K562 (cell line): ENCODE results near the gene THOC7. TPM values are rescaled to one million over a fixed set of nuclear protein-coding genes. Genes with fewer than 3 reads are reported as not detected.

Source experiments
- ATF3 ChIP-seq, 2 experiments: fragments of 450-650 bp in 1 of 2; sonication (generic) in 1 of 2; formaldehyde crosslinking in 1 of 2; IDR thresholded peaks in 1 of 2; conservative IDR thresholded peaks in 1 of 2; 2 replicates each; pipeline versions ENCODE4 v1.6.1 to v1.8.1; 2016 to 2023; ENCODE audit warnings: mild to moderate bottlenecking in 2 of 2, moderate library complexity in 2 of 2, inconsistent platforms in 1 of 2, missing genetic modification reagents in 1 of 2
- CBX8 ChIP-seq: fragments of 200-600 bp; sonication (generic); IDR thresholded peaks from 2 replicates; pipeline ENCODE4 v1.6.1; 2012; ENCODE audit warnings: borderline replicate concordance, mixed run types, low read depth, mild to moderate bottlenecking, moderate library complexity, mixed read lengths, low read length, control low read depth, inconsistent platforms; ENCODE audit not compliant: poor library complexity, severe bottlenecking; ENCODE audit errors: extremely low read depth
- CEBPB ChIP-seq: fragments of 450-650 bp; IDR thresholded peaks from 2 replicates; pipeline ENCODE4 v1.6.1; 2016; ENCODE audit warnings: missing genetic modification characterization, missing compliant biosample characterization
- ETV6 ChIP-seq, 3 experiments: fragments of 150-350 bp in 1 of 3; sonication (generic) in 1 of 3; formaldehyde crosslinking in 1 of 3; IDR thresholded peaks; 2 replicates each; pipeline versions ENCODE4 v1.6.1 to v1.8.0; 2014 to 2022; ENCODE audit warnings: borderline replicate concordance in 2 of 3, low read depth in 2 of 3, antibody characterized with exemption in 1 of 3, low read length in 1 of 3, mild to moderate bottlenecking in 1 of 3, missing genetic modification reagents in 1 of 3
- IRF9 ChIP-seq: fragments of 450-650 bp; IDR thresholded peaks from 2 replicates; pipeline ENCODE4 v1.6.1; 2016; ENCODE audit warnings: missing biosample characterization, missing genetic modification characterization
- L3MBTL2 ChIP-seq: fragments of 450-650 bp; IDR thresholded peaks from 2 replicates; pipeline ENCODE4 v1.6.1; 2016; ENCODE audit warnings: mild to moderate bottlenecking, moderate library complexity
- LCOR ChIP-seq: sonication (generic); formaldehyde crosslinking; IDR thresholded peaks from 2 replicates; pipeline ENCODE4 v1.8.0; 2022; ENCODE audit warnings: mild to moderate bottlenecking, missing genetic modification reagents
- MBD1 ChIP-seq: fragments of 250-450 bp; sonication (Bioruptor Pico); IDR thresholded peaks from 2 replicates; pipeline ENCODE4 v1.8.0; 2022; ENCODE audit warnings: inconsistent platforms
- MEIS2 ChIP-seq: fragments of 450-650 bp; IDR thresholded peaks from 2 replicates; pipeline ENCODE4 v1.6.1; 2014; ENCODE audit warnings: mild to moderate bottlenecking; ENCODE audit not compliant: partially characterized antibody
- MNT ChIP-seq, 2 experiments: fragments of 450-650 bp; conservative IDR thresholded peaks; 2 replicates each; pipeline ENCODE4 v1.6.1; 2017; ENCODE audit warnings: mild to moderate bottlenecking in 2 of 2, moderate library complexity in 2 of 2
- NUFIP1 ChIP-seq: fragments of 450-650 bp; IDR thresholded peaks from 2 replicates; pipeline ENCODE4 v1.6.1; 2018; ENCODE audit not compliant: partially characterized antibody
- POLR2A ChIP-seq: fragments of 450-650 bp; conservative IDR thresholded peaks from 2 replicates; pipeline ENCODE4 v1.6.1; 2016
- SMARCC2 ChIP-seq: fragments of 450-650 bp; IDR thresholded peaks from 2 replicates; pipeline ENCODE4 v1.6.1; 2017; ENCODE audit warnings: antibody characterized with exemption, moderate library complexity, mild to moderate bottlenecking, low read depth
- TGIF2 ChIP-seq: sonication (generic); formaldehyde crosslinking; IDR thresholded peaks from 2 replicates; pipeline ENCODE4 v1.8.1; 2022; ENCODE audit warnings: mild to moderate bottlenecking, missing genetic modification reagents, moderate library complexity
- TSC22D4 ChIP-seq: fragments of 450-650 bp; IDR thresholded peaks from 2 replicates; pipeline ENCODE4 v1.6.1; 2016; ENCODE audit warnings: missing genetic modification characterization, missing biosample characterization, control low read depth
- USF2 ChIP-seq: sonication (generic); formaldehyde crosslinking; IDR thresholded peaks from 2 replicates; pipeline ENCODE4 v1.5.0; 2020; ENCODE audit warnings: missing genetic modification reagents
- XRCC3 ChIP-seq: fragments of 450-650 bp; IDR thresholded peaks from 2 replicates; pipeline ENCODE4 v1.6.1; 2017; ENCODE audit warnings: mild to moderate bottlenecking, moderate library complexity
- ZNF224 ChIP-seq: sonication (generic); formaldehyde crosslinking; IDR thresholded peaks from 2 replicates; pipeline ENCODE4 v1.8.0; 2022; ENCODE audit warnings: mild to moderate bottlenecking, missing genetic modification reagents
- ZNF253 ChIP-seq: fragments of 250-450 bp; sonication (Bioruptor Pico); conservative IDR thresholded peaks from 2 replicates; pipeline ENCODE4 v1.6.1; 2021; ENCODE audit warnings: mild to moderate bottlenecking
- ZNF589 ChIP-seq: fragments of 200-800 bp; sonication (Bioruptor generic); IDR thresholded peaks from 2 replicates; pipeline ENCODE4 v1.6.1; 2016; ENCODE audit warnings: low read depth, missing genetic modification characterization, missing compliant biosample characterization
- polyA plus RNA-seq, 8 experiments: library from polyadenylated mRNA; depleted of rRNA in 4 of 8; stranded (reverse) in 5 of 8; unstranded in 3 of 8; fragments of >200 nt; fragmentation: Nextera tagmentation in 2 of 8; fragmentation: Illumina TruSeq in 1 of 8; extraction: Ambion mirVana in 2 of 8; extraction: Trizol in 1 of 8; gene quantifications; 2 replicates each; pipeline versions ENCODE4 v1.2.1 to v1.2.3, GENCODE V29; 2011 to 2014; ENCODE audit warnings: inconsistent platforms in 1 of 8, missing spikeins in 1 of 8
- total RNA-seq, 7 experiments: library from RNA; depleted of rRNA in 6 of 7; stranded (reverse); fragments of >200 nt in 6 of 7; fragmentation: Illumina TruSeq in 2 of 7; extraction: Trizol in 2 of 7; gene quantifications; 2 replicates each; pipeline versions ENCODE4 v1.2.1 to v1.2.3, GENCODE V29; 2011 to 2021; ENCODE audit warnings: low replicate concordance in 1 of 7

THOC7 gene
- total and polyA plus RNA-seq, 9 of the 15 experiments (the other 6 are each of a cell fraction or from before 2014, with no cell fraction given), result 56.5 to 129 (median 94.7) TPM

- TF ChIP-seq ATF3 (IDR thresholded peaks at IDR 0.05) (peak; percentile 26; the same call in 1 of the 2 replicates), ATF3 (CRISPR knock-in tag; conservative IDR thresholded peaks at IDR 0.05) (no peak), TSC22D4 (tag) (no peak), USF2 (no peak), L3MBTL2 (0 out of 2 replicates have a peak, but pooled peaks have one; percentile 25), CEBPB (no peak), IRF9 (no peak), POLR2A (peak; percentile 67; the same call in 1 of the 2 replicates), LCOR (no peak), ETV6 (IDR thresholded peaks at IDR 0.05; ENCODE audit: borderline replicate concordance in 1 of 2, low read depth in 2 of 2, low read length in 1 of 2) (no peak), ETV6 (CRISPR knock-in tag; IDR thresholded peaks at IDR 0.05; ENCODE audit: borderline replicate concordance) (no peak), NUFIP1 (no peak), XRCC3 (no peak), ZNF589 (CRISPR knock-in tag) (no peak), MNT (conservative IDR thresholded peaks at IDR 0.05) (no peak), ZNF224 (CRISPR knock-in tag) (no peak), MEIS2 (no peak), SMARCC2 (no peak), ZNF253 (no peak), MBD1 (no peak), CBX8 (no peak), TGIF2 (no peak)
Observed at GRCh38 chr3:63911873-63912767, 48.5 kb upstream of the THOC7 start, which contains the start of gene SCAANT1 (continued).
